ENCODE results near the gene SLC25A31. TPM values are rescaled to one million over a fixed set of nuclear protein-coding genes. Genes with fewer than 3 reads are reported as not detected.
A peak's percentile ranks its signal among the peaks of the same experiment; 100 is the strongest.

SLC25A31 gene
- total and polyA plus RNA-seq, 4 donors, result not detected

DNA sequence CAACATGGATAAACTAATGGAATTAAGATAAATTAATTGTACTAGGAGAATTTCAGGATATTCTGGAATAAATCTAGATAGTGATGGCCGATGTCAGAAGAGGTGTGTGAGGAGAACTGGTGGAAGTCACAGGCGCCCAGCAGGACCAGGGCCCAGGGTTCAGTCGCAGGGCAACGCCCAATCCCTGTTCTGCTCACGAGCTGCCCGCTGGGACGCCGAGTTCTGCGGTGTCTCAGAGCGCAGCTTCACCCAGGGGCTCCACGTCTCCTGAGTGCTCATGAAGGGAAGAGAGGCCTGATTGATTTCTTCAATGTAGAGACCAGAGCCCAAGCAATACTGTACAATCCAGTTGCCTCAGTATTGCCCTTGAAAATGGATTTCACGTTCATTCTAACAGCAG, 50.4 kb downstream of the SLC25A31 start:
- no peak for DNase-seq (ENCODE audit: low spot score)
- WGBS, result 97% methylated on average over 12 of the region's 12 CpGs
- Histone ChIP-seq H3K27me3 (ENCODE audit: control insufficient read depth in 4 of 4, insufficient read depth in 4 of 4, low read length in 3 of 4) (no peaks in the 10 kb centered on the region), H3K27ac (ENCODE audit: low read depth in 1 of 2, low read length in 2 of 2) (no peak overlapping the region), H3K4me3 (ENCODE audit: low read depth in 1 of 3, low read length in 3 of 3) (no peak overlapping the region), H3K4me1 (ENCODE audit: control insufficient read depth in 4 of 4, insufficient read depth in 4 of 4, low read length in 3 of 4) (peaks cover 0 to 10% (median 2%) of the 10 kb centered on the region in 4 donors), H3K36me3 (ENCODE audit: control insufficient read depth in 4 of 4, insufficient read depth in 3 of 4, low read depth in 1 of 4, low read length in 3 of 4) (no peaks in the 10 kb centered on the region), H3K9me3 (ENCODE audit: control insufficient read depth in 4 of 4, low read length in 3 of 4) (no peaks in the 10 kb centered on the region), H3K9ac (ENCODE audit: low read depth in 1 of 2, low read length in 2 of 2) (no peak overlapping the region)
- TF ChIP-seq, protein P1, sequence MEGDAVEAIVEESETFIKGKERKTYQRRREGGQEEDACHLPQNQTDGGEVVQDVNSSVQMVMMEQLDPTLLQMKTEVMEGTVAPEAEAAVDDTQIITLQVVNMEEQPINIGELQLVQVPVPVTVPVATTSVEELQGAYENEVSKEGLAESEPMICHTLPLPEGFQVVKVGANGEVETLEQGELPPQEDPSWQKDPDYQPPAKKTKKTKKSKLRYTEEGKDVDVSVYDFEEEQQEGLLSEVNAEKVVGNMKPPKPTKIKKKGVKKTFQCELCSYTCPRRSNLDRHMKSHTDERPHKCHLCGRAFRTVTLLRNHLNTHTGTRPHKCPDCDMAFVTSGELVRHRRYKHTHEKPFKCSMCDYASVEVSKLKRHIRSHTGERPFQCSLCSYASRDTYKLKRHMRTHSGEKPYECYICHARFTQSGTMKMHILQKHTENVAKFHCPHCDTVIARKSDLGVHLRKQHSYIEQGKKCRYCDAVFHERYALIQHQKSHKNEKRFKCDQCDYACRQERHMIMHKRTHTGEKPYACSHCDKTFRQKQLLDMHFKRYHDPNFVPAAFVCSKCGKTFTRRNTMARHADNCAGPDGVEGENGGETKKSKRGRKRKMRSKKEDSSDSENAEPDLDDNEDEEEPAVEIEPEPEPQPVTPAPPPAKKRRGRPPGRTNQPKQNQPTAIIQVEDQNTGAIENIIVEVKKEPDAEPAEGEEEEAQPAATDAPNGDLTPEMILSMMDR (IDR thresholded peaks at IDR 0.05; ENCODE audit: low read depth, low read length, missing input control), result no peak
- no peak for TF ChIP-seq SP1 (IDR thresholded peaks at IDR 0.05)
- TF ChIP-seq, protein P2, sequence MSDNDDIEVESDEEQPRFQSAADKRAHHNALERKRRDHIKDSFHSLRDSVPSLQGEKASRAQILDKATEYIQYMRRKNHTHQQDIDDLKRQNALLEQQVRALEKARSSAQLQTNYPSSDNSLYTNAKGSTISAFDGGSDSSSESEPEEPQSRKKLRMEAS (IDR thresholded peaks at IDR 0.05), result no peak
- TF ChIP-seq RAD21 (IDR thresholded peaks at IDR 0.05), result no peak
- no peak for TF ChIP-seq GABPA (IDR thresholded peaks at IDR 0.05 in 1 of 2, conservative IDR thresholded peaks at IDR 0.05 in 1 of 2)
- TF ChIP-seq, protein P3, sequence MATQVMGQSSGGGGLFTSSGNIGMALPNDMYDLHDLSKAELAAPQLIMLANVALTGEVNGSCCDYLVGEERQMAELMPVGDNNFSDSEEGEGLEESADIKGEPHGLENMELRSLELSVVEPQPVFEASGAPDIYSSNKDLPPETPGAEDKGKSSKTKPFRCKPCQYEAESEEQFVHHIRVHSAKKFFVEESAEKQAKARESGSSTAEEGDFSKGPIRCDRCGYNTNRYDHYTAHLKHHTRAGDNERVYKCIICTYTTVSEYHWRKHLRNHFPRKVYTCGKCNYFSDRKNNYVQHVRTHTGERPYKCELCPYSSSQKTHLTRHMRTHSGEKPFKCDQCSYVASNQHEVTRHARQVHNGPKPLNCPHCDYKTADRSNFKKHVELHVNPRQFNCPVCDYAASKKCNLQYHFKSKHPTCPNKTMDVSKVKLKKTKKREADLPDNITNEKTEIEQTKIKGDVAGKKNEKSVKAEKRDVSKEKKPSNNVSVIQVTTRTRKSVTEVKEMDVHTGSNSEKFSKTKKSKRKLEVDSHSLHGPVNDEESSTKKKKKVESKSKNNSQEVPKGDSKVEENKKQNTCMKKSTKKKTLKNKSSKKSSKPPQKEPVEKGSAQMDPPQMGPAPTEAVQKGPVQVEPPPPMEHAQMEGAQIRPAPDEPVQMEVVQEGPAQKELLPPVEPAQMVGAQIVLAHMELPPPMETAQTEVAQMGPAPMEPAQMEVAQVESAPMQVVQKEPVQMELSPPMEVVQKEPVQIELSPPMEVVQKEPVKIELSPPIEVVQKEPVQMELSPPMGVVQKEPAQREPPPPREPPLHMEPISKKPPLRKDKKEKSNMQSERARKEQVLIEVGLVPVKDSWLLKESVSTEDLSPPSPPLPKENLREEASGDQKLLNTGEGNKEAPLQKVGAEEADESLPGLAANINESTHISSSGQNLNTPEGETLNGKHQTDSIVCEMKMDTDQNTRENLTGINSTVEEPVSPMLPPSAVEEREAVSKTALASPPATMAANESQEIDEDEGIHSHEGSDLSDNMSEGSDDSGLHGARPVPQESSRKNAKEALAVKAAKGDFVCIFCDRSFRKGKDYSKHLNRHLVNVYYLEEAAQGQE (IDR thresholded peaks at IDR 0.05), result no peak
- TF ChIP-seq, protein P4, sequence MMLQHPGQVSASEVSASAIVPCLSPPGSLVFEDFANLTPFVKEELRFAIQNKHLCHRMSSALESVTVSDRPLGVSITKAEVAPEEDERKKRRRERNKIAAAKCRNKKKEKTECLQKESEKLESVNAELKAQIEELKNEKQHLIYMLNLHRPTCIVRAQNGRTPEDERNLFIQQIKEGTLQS (IDR thresholded peaks at IDR 0.05), result no peak
- TF ChIP-seq FOXA1 (IDR thresholded peaks at IDR 0.05), result no peak
- TF ChIP-seq RXRA (IDR thresholded peaks at IDR 0.05), result no peak

DNA sequence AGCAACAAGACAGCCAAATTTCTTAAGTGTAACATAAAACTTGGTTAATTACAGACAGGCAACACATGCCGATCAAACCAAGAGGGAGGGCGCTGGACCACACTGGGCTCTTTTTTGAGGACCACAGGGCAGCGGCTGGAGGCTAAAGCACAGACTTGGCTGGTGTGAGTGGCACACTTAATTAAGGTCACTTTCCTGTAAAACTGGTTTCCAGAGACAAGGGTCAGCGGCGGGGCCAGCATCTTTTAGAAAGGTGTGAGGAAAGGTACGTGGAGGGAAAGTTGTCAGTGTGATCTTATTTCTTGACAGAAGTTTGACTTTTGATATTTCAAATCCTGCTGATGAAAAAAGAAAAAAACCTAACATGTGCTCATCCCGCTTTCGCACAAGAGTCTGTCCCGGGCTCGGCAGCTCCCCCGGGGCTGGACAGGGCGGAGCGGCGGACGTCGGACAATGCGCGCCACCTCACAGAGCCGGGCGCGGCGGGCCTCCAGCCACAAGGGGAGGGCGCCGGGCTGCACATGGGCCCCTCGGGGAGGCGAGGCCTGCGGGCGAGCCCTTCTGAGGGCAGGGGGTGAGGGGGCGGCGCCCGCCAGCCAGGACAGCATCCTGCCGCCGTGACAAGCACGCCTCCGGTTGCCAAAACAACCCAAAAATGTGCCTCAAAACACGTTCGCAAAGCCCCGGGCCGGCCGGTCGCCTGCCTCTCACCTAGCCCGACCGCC, 51.3 kb downstream of the SLC25A31 start:
- no peaks in the 10 kb centered on the region for H3K36me3 ChIP-seq (ENCODE audit: control insufficient read depth in 4 of 4, insufficient read depth in 3 of 4, low read depth in 1 of 4, low read length in 3 of 4)
- TF ChIP-seq, protein P2 (IDR thresholded peaks at IDR 0.05), result no peak
- no peak for TF ChIP-seq EGR1 (IDR thresholded peaks at IDR 0.05; ENCODE audit: low read depth in 2 of 2)
- TF ChIP-seq, protein P5, sequence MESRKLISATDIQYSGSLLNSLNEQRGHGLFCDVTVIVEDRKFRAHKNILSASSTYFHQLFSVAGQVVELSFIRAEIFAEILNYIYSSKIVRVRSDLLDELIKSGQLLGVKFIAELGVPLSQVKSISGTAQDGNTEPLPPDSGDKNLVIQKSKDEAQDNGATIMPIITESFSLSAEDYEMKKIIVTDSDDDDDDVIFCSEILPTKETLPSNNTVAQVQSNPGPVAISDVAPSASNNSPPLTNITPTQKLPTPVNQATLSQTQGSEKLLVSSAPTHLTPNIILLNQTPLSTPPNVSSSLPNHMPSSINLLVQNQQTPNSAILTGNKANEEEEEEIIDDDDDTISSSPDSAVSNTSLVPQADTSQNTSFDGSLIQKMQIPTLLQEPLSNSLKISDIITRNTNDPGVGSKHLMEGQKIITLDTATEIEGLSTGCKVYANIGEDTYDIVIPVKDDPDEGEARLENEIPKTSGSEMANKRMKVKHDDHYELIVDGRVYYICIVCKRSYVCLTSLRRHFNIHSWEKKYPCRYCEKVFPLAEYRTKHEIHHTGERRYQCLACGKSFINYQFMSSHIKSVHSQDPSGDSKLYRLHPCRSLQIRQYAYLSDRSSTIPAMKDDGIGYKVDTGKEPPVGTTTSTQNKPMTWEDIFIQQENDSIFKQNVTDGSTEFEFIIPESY (IDR thresholded peaks at IDR 0.05), result no peak
- TF ChIP-seq FOXA1 (IDR thresholded peaks at IDR 0.05), result no peak
- TF ChIP-seq TAF1 (conservative IDR thresholded peaks at IDR 0.05), result no peak
- TF ChIP-seq NR2F2 (IDR thresholded peaks at IDR 0.05), result no peak
- TF ChIP-seq GABPA (IDR thresholded peaks at IDR 0.05 in 1 of 2, conservative IDR thresholded peaks at IDR 0.05 in 1 of 2), result no peak
- no peak for TF ChIP-seq HNF4G (IDR thresholded peaks at IDR 0.05)
- TF ChIP-seq HNF4A (conservative IDR thresholded peaks at IDR 0.05), result no peak
- no peak for TF ChIP-seq SP1 (IDR thresholded peaks at IDR 0.05)
- TF ChIP-seq, protein P1 (IDR thresholded peaks at IDR 0.05; ENCODE audit: low read depth, low read length, missing input control), result no peak
- TF ChIP-seq RXRA (IDR thresholded peaks at IDR 0.05), result no peak
- TF ChIP-seq YY1 (IDR thresholded peaks at IDR 0.05), result no peak

More for the DNA sequence above, 51.3 kb downstream of the SLC25A31 start:
- Histone ChIP-seq H3K27me3 (ENCODE audit: control insufficient read depth in 4 of 4, insufficient read depth in 4 of 4, low read length in 3 of 4) (no peaks in the 10 kb centered on the region), H3K9me3 (ENCODE audit: control insufficient read depth in 4 of 4, low read length in 3 of 4) (no peaks in the 10 kb centered on the region), H3K27ac (ENCODE audit: low read depth in 1 of 2, low read length in 2 of 2) (peak overlapping the region; percentile 51 to 87), H3K9ac (ENCODE audit: low read depth in 1 of 2, low read length in 2 of 2) (peak overlapping the region; percentile 36 to 63), H3K4me1 (ENCODE audit: control insufficient read depth in 4 of 4, insufficient read depth in 4 of 4, low read length in 3 of 4) (peaks cover 0 to 10% (median 2%) of the 10 kb centered on the region in 4 donors), H3K4me3 (ENCODE audit: low read depth in 1 of 3, low read length in 3 of 3) (peak overlapping the region; percentile 25 to 94 (median 73))
- 17% methylated on average over 43 of the region's 43 CpGs for WGBS
- peak; percentile 46 for DNase-seq (ENCODE audit: low spot score)

Data from liver (tissue), 9 donors.